ENCODE data around the gene LMLN. TPM values are rescaled to one million over a fixed set of nuclear protein-coding genes. Genes with fewer than 3 reads are reported as not detected.

LMLN gene
- polyA plus RNA-seq, 2 of the 4 experiments (the other 2 are of a cell fraction): 2.4 to 5.6 TPM

DNA sequence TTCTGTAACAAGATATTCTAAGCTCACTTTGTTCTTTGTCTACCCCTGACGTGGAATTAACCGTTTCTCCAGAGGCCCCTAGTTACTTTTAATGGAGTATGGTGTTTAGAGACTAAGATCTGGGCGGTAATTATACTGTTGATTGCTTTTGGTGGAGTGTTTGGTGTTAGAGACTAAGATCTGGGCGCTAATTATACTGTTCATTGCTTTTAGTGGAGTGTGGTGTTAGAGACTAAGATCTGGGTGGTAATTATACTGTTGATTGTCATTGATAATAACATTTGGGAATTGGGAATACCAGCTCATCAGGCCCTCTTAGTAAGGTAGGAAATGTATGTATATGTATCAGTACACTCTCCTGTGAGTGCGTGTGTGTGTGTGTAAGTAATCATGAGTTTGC lies 66.6 kb downstream of the LMLN start:
- no peak for TF ChIP-seq EP300 (IDR thresholded peaks at IDR 0.05)
- no peak for TF ChIP-seq HOXB5 (CRISPR knock-in tag; IDR thresholded peaks at IDR 0.05)
- TF ChIP-seq JUNB (IDR thresholded peaks at IDR 0.05): no peak
- TF ChIP-seq NR3C1 (IDR thresholded peaks at IDR 0.05): no peak
- TF ChIP-seq MAX (IDR thresholded peaks at IDR 0.05): no peak
- TF ChIP-seq EHF (CRISPR knock-in tag; IDR thresholded peaks at IDR 0.05): no peak
- TF ChIP-seq, protein P1, sequence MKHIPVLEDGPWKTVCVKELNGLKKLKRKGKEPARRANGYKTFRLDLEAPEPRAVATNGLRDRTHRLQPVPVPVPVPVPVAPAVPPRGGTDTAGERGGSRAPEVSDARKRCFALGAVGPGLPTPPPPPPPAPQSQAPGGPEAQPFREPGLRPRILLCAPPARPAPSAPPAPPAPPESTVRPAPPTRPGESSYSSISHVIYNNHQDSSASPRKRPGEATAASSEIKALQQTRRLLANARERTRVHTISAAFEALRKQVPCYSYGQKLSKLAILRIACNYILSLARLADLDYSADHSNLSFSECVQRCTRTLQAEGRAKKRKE (CRISPR knock-in tag; IDR thresholded peaks at IDR 0.05; ENCODE audit: low read depth): no peak
- TF ChIP-seq CHD2 (IDR thresholded peaks at IDR 0.05; ENCODE audit: low read length, partially characterized antibody): no peak
- no peaks in the 10 kb centered on the region for H3K4me1 ChIP-seq
- H3K27ac ChIP-seq: no peak overlapping the region
- H3K4me2 ChIP-seq: no peak overlapping the region
- DNase-seq (ENCODE audit: low read depth in 1 of 2, low spot score in 1 of 2) (no peak), FAIRE-seq (no peak), ATAC-seq (no peak)
- H3K9me3 ChIP-seq: no peaks in the 10 kb centered on the region
- ChIA-PET POLR2A (no interaction called here), CTCF (interaction anchor here (0.6 kb wide), 1 partner anchor 239 kb away, joined by 3 read pairs; no protein-coding TSS in a partner anchor)
- no peak overlapping the region for H3K4me3 ChIP-seq
- 65% methylated on average over 5 of the region's 5 CpGs for WGBS (ENCODE audit: missing lambda C conversion rate)

DNA sequence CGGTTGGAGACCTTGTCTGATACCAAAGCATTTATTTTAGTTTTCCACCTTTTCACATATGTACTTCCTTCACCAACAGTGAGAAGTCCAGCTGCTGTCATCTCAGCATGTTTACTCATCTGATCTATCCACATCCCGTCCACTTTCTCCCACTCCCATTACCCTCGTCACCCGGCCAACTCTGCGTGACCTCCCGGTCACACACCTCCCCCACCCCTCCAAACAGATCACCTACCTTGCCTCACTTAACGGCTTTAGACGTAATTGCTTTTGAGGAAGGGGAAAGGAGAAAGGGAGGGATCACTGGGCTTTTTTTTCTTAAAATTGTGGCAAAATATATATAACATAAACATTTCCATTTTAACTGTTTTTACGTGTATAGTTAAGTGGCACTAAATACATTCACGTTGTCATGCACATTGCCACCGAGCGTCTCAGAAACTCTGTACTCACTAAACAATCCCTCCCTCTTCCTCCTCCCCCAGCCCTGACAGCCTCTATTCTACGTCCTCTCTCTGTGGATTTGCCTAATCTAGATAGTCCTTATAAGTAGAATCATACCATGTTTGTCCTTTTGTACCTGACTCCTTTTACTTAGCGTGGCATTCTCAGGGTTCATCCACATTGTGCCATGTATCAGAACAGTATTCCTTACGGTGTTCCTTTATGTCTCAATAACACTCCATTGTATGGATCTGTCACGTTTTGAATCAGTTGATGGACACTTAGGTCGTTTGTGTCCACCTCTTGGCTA lies 67.2 kb downstream of the LMLN start:
- Histone ChIP-seq H3K4me2 (no peak overlapping the region), H3K4me3 (no peak overlapping the region), H3K27ac (no peak overlapping the region), H3K9me3 (no peaks in the 10 kb centered on the region), H3K4me1 (no peaks in the 10 kb centered on the region)
- WGBS (ENCODE audit: missing lambda C conversion rate): 83% methylated on average over 17 of the region's 17 CpGs
- no peak for DNase-seq (ENCODE audit: low read depth in 1 of 2, low spot score in 1 of 2)
- ChIA-PET CTCF (interaction anchor here (0.6 kb wide), 1 partner anchor 240 kb away, joined by 3 read pairs; no protein-coding TSS in a partner anchor), POLR2A (no interaction called here)
- FAIRE-seq: no peak
- TF ChIP-seq KDM1A (IDR thresholded peaks at IDR 0.05; ENCODE audit: low read depth) (no peak), EP300 (IDR thresholded peaks at IDR 0.05) (no peak), MAX (IDR thresholded peaks at IDR 0.05) (no peak), CHD4 (IDR thresholded peaks at IDR 0.05; ENCODE audit: borderline replicate concordance) (no peak), RFX5 (IDR thresholded peaks at IDR 0.05) (no peak), CBX2 (IDR thresholded peaks at IDR 0.05; ENCODE audit: borderline replicate concordance, low read depth) (no peak), E2F6 (IDR thresholded peaks at IDR 0.05; ENCODE audit: borderline replicate concordance, low read depth) (no peak)
- TF ChIP-seq, protein P2, sequence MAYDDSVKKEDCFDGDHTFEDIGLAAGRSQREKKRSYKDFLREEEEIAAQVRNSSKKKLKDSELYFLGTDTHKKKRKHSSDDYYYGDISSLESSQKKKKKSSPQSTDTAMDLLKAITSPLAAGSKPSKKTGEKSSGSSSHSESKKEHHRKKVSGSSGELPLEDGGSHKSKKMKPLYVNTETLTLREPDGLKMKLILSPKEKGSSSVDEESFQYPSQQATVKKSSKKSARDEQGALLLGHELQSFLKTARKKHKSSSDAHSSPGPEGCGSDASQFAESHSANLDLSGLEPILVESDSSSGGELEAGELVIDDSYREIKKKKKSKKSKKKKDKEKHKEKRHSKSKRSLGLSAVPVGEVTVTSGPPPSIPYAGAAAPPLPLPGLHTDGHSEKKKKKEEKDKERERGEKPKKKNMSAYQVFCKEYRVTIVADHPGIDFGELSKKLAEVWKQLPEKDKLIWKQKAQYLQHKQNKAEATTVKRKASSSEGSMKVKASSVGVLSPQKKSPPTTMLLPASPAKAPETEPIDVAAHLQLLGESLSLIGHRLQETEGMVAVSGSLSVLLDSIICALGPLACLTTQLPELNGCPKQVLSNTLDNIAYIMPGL (CRISPR knock-in tag; IDR thresholded peaks at IDR 0.05; ENCODE audit: borderline replicate concordance): no peak
- TF ChIP-seq, protein P3, sequence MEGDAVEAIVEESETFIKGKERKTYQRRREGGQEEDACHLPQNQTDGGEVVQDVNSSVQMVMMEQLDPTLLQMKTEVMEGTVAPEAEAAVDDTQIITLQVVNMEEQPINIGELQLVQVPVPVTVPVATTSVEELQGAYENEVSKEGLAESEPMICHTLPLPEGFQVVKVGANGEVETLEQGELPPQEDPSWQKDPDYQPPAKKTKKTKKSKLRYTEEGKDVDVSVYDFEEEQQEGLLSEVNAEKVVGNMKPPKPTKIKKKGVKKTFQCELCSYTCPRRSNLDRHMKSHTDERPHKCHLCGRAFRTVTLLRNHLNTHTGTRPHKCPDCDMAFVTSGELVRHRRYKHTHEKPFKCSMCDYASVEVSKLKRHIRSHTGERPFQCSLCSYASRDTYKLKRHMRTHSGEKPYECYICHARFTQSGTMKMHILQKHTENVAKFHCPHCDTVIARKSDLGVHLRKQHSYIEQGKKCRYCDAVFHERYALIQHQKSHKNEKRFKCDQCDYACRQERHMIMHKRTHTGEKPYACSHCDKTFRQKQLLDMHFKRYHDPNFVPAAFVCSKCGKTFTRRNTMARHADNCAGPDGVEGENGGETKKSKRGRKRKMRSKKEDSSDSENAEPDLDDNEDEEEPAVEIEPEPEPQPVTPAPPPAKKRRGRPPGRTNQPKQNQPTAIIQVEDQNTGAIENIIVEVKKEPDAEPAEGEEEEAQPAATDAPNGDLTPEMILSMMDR (IDR thresholded peaks at IDR 0.05): no peak
- no peak for ATAC-seq

- no peak for FAIRE-seq
- POLR2A ChIA-PET: no interaction called here
- no peak for DNase-seq (ENCODE audit: low read depth in 1 of 2, low spot score in 1 of 2)
- Histone ChIP-seq H3K27ac (no peak overlapping the region), H3K4me2 (no peak overlapping the region), H3K9me3 (no peaks in the 10 kb centered on the region), H3K4me3 (no peak overlapping the region), H3K4me1 (no peaks in the 10 kb centered on the region)
- no peak for TF ChIP-seq RFX5 (IDR thresholded peaks at IDR 0.05)
- TF ChIP-seq CEBPB (IDR thresholded peaks at IDR 0.05): no peak
- no peak for TF ChIP-seq EHF (CRISPR knock-in tag; IDR thresholded peaks at IDR 0.05)
- no peak for TF ChIP-seq CBX2 (IDR thresholded peaks at IDR 0.05; ENCODE audit: borderline replicate concordance, low read depth)
- TF ChIP-seq, protein P1 (CRISPR knock-in tag; IDR thresholded peaks at IDR 0.05; ENCODE audit: low read depth): no peak
- no peak for TF ChIP-seq SMC3 (IDR thresholded peaks at IDR 0.05)
- 84% methylated on average over 13 of the region's 13 CpGs for WGBS (ENCODE audit: missing lambda C conversion rate)
- CTCF ChIA-PET: no interaction called here
- no peak for ATAC-seq
These were observed 67.9 kb downstream of the LMLN start for GRCh38 chr3:198027799-198028390.

All from A549 (cell line).